GM18873 (cell line): ENCODE measurements around the gene LRIG3.

Source experiments
- ATAC-seq: cut with Tn5 transposase; IDR thresholded peaks from one replicate; pipeline ENCODE4 v1.9.1; 2021; ENCODE audit warnings: mild to moderate bottlenecking, moderate library complexity, moderate number of reproducible peaks; ENCODE audit not compliant: unreplicated experiment, low FRiP score

Gene LRIG3

DNA sequence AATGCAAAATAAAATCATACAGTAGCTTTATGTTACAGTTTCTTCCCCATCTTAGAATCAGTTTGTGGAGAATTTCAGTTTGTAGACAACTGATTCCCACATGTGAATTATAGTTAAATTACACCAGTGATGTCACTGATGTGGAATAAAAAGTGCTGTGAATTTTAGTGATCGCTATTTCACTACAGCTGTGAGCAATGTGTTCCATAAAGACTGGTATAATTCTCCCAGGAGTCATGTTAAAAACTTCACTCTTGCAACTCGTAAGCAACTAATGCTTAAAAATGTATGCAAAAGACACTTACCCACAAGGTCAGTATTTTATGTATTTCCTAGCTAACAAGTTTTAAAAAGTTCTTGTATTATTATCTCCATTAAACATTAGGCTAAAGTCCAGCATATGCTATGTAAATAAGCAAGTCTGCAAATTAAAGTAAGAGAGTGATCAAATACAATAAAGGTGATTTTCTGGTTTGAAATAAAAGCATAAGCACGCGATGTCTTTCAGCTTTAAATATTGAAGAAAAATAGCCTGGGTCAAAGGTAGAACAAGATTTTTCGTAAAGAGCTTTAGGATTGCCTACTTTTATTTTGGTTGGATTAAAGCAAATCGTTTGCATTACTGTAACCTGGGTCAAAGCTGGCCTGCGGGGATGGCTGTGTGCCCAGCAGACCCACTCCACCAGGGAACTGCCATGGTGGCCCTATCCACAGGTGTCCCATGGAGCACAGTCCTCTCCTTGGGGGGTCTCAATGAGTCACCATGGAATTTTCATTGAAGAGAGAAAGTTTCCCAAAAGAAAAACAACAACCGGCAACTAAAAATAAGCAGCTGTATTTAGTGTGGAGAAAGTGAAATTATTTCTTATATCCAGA, 12.7 kb upstream of the LRIG3 start:
- ATAC-seq = no peak

DNA sequence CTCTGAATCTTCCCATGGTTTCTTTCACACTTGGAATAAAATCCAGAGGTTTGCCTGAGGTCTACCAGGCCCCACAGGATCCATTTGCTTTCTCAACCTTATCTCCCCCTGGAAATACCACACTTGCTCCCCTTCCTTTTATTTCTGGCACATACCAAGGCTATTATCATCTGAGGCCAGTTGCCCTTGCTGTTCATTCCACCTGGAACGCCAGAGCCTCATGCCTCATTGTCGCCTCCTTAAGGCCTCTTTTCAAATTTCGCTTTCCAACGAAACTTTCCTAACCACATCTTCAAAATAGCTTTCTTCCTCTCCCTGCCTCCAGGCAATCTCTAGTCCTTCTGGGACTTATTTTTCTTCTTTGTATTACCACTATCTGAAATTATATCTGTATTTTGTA, 11.2 kb upstream of the LRIG3 start:
- no peak for ATAC-seq

DNA sequence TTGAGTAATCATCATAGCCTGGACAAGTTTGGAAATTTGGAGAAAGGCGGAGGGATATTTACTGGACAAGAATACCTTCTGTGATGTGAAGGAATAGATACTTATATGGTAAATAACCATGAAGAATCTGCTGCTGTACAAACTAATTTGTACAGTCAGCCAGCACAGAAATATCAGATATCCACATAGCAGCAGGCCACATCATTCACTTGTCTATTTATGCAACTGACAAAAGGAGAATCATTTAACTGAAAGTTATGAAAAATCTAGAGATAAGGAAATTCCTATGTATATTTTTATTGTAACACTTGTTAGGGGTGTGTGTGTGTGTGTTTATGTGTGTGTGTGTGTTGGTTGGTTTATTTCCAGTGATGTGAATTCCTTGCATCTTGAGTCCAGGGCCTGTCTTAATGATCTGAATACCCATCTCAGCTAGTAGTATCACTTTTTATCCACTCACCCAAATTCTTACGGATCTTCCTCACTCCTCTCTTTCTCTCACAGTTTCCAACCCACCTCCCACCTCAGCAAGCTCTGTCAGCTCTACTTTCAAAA, 10.5 kb upstream of the LRIG3 start:
- ATAC-seq = no peak

DNA sequence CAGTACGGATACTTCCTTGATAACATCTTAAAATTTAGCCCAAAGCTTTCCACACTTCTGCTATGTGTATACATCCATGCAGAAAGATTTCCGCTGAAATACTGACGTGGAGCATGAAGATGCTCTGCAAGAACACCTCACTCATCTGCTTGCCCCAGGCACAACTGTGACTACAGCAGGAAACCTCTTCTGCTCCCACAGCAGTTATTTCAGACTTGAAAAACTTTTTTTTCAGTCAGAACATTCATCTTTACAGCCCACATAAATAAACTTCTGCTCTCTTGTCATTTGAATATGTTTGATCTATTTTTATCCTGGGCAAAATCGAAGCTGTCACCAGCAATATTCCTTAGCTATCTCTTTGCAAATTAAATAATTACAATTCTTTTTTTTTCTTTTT, 6.8 kb upstream of the LRIG3 start:
- no peak for ATAC-seq

GRCh38 chr12:58926586-58926985, 6.3 kb upstream of the LRIG3 start:
- ATAC-seq = no peak

DNA sequence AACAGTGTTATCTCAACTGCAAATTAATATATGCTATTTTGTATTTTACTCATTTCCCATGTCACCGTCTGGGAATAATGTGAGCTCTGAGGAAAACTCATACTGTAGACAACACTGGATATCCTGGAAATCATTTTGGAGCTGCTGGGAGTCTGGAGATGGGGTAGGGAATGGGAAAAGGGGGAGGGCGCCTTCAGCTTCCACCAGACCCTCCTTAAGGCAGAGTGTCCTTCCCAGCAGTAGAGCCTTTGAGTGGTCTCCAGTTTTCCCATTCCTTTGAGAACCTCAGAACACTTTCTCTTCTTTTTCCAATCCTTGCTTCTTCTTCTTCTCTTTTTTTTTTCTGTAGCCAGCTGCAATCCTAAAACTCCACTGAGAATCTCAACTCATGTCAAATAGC, 5.4 kb upstream of the LRIG3 start:
- no peak for ATAC-seq

GRCh38 chr12:58925111-58925611, 4.9 kb upstream of the LRIG3 start:
- no peak for ATAC-seq

GRCh38 chr12:58924652-58925051, 4.3 kb upstream of the LRIG3 start:
- no peak for ATAC-seq

DNA sequence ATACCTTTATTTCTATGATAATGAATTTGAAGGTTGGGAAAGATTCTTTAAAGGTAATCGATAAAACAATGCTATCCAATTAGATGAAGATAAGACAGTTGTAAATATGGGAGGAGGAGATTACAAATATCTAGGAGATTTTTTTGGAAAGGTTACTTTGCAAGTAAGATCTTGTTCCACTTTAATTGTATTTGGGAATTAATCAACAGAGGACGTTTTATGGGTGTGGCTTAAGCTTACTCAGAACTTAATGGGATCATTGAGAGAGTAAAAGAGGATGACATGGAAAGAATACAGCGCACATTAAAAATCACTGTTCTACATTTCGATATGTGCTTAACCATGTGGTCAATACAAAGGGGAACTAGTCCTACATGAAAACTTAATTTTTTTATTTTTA, 3.5 kb upstream of the LRIG3 start:
- ATAC-seq = no peak

GRCh38 chr12:58922849-58923248, 2.5 kb upstream of the LRIG3 start:
- ATAC-seq = no peak

GRCh38 chr12:58920961-58921861, 907 bp upstream of the LRIG3 start:
- ATAC-seq = no peak

GRCh38 chr12:58919231-58920101, 838 bp downstream of the LRIG3 start:
- no peak for ATAC-seq

DNA sequence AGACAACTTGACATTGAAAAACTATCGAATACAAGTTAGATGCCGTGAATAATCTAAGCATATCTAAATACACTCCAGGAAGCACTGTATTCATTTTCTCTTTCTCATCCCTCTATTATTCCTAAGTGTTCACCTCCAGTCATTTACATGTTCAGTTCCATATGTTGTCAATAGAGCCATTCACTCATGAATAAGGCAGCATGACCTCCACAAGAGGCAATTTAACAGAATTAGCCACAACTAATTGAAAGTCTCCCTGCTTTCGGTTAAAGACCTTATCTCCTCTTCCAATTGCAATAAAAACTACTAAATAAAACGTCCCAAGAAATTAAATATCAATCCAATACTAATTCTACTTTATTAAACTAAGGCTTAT, 1.8 kb downstream of the LRIG3 start:
- ATAC-seq = no peak

DNA sequence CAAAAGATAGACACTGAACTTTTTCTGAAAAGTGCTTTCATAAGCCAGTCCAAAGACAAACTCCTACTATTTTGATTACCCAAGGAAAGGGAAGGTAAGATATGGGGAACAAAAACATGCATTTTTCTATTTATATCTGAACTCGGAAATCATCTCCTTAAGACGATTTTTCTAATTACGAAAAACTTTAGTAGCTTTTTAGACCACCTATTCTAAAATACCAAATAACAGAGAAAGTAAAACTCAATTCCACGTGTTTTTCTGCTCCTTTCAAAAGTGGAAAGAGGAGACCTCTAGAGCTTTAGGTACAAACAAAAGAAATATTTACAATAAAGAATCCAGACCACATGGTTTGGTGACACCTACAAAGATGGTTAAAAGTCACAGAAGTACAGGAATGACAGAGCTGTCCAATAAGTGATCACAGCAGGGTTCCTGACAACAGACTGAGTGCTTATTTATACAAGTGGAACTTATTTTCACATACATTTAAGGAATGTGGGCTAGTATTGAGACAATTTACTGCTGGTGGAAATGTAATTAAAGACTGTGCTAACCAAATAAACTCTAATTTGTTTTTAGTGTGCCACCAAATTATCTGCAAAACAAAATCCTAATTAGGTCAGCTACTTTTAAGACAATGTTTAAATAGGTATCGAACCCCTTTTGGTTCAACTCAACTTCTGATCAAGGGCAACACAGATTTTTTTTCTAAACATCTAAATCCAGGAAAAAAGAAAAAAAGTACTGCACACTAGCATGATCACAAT, 2.4 kb downstream of the LRIG3 start:
- no peak for ATAC-seq

- no peak for ATAC-seq
Measured at GRCh38 chr12:58916921-58917511, 3.3 kb downstream of the LRIG3 start.

DNA sequence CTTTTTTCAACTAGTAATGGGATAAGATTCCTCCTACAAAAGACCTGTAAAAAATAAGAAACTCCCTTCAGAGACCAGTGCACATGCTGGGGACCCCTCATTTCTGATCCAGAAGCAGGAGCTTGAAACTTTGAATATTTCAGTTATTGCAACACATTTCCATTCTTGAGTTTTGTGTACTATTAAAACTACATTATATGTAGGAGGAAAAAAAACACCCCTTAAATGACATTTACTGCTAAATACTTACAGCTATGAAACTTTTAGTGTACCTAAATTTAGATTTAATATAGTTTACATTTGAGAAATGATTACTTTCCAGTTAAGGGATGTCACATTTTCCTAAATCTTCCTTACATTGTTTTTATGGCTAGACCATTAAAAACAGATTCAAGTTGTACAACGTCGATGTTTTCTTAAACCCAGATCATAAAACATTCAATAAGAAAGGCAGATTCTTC, 4.1 kb downstream of the LRIG3 start:
- ATAC-seq = no peak

DNA sequence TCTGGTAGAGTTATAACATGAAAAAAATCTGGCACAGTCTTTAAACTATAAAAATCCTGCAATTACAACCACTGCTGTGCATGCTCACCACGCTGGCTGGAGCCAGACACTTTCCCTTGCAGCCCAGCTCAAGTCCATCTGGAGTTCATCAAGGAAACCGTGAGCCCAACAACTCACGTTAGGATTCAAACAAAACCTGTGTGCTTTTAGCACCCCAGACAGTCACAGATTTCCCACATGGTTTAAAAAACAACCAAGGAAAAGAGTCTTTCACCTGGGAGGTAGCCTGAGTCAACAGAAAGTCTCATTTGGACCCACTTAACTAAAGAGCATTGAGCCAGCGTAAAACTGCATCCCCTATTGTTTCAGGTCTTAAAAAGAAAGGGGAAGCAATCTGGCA, 4.7 kb downstream of the LRIG3 start:
- ATAC-seq = no peak

GRCh38 chr12:58915037-58915436, 5.3 kb downstream of the LRIG3 start:
- no peak for ATAC-seq

- ATAC-seq = no peak
Measured at GRCh38 chr12:58914457-58914856, 5.8 kb downstream of the LRIG3 start.
